Globus pallidus (tissue), 1 donor: ENCODE data around the gene DCLRE1B.
A peak's percentile ranks its signal among the peaks of the same experiment; 100 is the strongest.

ENCODE experiments used
- DNase-seq: peaks from one replicate; pipeline ENCODE4 v3.0.0-alpha.2; 2015; ENCODE audit warnings: low spot score

Gene DCLRE1B

DNA sequence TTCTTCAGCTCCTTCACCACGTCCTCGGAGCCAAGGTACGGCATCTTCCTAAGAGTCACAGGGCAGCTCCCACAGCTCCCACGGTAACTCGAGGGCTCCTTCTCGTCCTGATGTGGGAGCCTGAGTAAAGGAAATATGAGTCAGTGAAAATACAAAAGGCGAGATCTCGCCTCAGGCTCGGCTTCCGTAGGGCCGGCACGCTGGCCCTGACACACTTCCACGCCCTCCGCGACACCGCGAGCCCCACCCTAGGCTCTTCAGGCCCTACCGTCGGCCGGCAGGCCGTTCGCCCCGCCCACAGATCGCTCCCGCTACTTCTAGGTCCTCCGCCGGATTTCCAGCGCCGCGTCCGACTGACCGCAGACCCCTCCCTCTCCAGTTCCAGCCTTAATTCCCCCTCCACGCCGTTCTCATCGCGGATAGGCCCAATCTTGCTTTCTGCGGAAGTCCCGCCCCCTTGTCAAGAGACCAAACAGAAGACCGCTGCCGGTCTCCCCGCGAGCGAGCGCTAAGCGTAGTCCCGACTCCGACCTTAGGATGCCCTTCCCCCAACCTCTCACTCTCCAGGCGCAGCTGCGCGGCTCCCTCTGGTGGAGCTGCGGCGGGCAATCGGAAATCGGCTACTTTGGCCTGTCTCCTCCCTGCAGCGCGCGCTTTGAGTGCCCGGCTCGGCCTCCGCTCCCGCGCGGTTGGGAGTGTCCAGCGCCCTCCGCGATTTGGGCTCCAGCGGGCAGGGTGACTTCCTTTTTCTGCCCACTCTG, at the start of gene DCLRE1B, which contains the start of gene AP4B1:
TSS of gene DCLRE1B (plus strand) at position 653 of the 761 bp plus-strand sequence. CDS start 261 bp downstream, outside the sequence.
TSS of gene AP4B1 (minus strand) at position 126 of the 761 bp plus-strand sequence. CDS start at position 44, 82 bp downstream.
- peak; percentile 99 for DNase-seq

DNA sequence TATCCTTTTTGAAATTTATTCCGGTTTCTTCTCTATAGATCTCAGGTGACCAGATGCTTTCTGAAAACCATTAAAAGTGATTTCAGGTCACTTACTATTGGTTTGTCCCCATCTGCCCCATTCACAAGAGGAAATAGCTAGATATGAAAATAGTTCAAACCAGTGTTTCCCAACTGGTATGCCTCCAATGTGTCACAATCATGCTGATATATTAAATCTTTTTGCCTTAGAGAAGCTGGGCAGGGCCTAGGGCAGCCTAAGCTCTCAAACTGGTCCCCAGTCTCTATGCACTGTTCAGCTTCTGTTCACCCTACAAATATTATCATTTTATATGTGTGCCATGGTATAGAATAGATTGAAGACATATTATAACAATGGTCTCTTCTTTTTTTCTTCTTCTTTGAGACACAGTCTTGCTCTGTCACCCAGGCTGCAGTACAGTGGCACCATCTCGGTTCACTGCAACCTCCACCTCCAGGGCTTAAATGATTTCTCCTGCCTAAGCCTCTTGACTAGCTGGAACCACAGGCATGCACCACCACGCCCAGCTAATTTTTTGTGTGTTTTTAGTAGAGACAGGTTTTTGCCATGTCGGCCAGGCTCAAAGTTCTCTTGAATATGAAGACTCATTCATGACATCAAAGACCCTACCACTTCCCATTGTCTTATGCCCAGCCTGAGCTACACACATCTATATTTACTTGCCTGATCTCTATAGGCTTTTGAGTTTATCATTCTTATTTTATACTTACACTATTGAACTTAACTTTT, 49.3 kb upstream of the DCLRE1B start:
- DNase-seq = no peak

DNA sequence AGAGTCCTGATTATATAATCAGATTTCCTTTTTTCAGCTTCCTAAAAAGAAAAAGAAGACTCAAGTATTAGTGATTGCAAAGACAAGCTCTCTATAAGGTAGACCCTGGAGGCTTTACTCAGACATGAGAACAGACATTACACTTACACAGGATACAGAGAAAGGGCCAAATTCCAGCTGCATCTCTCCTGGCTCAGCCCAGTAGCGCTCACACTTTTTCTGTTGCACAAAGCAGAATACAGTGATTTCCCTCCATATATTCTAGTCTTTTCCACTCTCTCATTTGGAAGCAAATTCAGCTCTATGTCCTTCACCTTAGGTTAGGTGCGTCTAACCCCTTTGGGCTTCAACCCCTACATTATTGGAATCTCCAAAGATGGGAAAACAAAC, 48.7 kb upstream of the DCLRE1B start:
- DNase-seq = no peak

DNA sequence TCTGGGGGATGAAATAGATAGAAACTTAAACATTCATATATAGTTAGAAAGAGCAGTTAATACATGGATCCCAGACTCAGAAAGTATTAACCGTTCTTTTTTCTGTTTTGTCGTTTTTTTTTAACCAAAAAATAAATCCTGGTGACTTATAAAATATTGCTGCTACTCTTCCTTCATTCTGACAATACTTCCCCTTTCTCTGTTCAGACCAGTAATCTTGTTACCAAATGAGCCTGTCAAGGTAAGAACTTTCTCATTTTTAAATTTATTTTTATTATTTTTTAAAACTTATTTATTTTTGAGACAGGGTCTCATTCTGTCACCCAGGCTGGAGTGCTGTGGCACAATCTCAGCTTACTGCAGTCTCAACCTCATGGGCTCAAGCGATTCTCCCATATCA, 47.4 kb upstream of the DCLRE1B start:
- DNase-seq = no peak

DNA sequence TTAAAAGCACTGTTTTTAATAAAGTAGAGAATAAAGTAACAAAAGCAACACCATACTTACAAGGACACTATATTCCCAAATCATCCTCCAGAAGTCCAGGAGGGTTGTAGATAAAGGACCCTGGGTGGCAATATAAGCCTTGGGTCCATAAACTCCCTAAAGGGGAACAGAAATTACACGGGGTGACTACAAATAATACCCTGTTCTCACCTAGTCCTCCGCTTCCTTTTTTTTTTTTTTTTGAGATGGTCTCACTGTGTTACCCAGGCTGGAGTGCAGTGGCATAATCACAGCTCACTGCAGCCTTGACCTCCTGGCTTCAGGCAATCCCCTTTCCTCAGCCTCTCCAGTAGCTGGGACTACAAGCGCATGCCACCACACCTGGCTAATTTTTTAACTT, 46.7 kb upstream of the DCLRE1B start:
- DNase-seq = no peak

DNA sequence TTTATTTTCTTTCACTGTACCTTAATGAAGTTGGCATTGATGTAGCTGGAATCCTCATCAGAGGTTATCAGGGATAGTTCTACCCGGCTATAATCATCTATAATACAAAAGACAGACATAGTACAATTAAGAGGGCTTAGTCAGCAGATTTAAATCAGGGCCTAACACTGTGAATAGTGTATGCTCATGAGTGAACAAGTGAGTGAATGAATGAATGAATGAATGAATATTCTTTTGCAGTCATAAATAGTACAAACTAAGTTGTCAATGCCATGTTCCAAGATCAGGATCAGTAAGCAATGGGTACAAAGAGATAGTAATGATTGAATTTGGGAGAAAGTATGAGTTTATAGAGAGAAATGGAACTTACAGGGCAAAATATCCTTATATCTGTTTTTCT, 46.1 kb upstream of the DCLRE1B start:
- DNase-seq = no peak

DNA sequence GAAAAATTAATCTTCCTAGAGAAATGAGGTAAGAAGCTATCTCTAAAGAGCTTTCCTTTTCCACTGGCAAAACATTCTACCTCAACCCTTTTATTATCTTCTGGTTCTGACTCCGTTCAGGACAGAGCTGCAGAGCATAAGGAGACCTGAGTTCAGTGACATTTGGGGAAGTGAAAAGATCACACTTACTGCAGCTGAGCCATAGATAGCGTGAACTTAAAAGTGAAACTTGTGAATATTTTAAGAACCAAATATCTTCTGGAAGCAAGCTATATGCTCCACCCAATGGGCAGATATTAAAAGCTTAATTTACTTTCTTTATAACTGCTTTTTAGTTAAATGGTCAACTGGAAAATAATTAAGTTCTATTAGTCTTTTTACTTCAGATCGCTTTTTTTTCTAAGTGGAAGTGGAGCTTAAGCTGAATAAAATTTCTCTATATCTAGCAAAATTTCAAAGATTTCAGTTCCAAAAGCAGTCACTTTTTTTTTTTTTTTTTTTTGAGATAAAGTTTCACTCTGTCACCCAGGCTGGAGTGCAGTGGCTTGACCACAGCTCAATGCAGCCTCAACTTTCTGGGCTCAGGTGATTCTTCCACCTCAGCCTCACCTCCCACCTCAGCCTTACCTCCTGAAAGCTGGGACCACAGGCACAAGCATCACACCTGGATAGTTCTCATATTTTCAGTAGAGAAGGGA, 45.5 kb upstream of the DCLRE1B start:
- DNase-seq = peak; percentile 29

DNA sequence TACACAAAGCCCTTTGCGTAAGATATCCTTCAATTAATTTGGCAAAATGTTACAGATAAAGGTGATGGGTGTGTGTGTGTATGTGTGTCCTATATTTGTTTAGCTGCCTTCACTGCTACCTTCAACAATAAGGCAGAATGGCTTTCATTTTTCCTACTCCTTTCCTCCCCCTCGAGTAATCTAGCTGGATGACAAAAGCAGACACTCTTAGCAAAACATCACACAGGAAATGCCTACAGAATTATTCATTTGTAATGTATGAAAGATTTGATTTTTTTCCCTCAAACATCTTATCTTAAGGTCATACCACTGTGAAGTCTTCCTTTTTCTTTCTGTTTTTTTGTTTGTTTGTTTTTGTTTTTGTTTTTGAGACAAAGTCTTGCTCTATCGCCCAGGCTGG, 44.2 kb upstream of the DCLRE1B start:
- DNase-seq = no peak

DNA sequence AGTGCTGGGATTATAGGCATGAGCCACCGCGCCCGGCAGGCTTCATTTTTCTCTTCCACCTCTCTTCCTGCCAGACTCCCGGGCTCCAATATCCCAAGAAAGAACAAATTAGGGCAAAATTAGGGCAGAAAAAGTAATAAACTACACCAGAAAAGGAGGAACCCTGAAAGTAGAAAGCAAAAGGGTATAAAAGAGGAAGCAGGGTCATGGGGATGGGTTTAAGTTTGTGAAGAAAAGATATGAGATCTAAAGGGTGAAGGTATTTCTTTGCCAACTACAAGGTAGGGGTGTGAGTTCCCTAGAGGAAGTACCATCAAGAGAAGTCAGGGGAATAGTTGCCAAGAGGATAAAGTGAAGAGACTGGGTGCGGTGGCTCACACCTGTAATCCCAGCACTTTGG, 43.5 kb upstream of the DCLRE1B start:
- no peak for DNase-seq

DNA sequence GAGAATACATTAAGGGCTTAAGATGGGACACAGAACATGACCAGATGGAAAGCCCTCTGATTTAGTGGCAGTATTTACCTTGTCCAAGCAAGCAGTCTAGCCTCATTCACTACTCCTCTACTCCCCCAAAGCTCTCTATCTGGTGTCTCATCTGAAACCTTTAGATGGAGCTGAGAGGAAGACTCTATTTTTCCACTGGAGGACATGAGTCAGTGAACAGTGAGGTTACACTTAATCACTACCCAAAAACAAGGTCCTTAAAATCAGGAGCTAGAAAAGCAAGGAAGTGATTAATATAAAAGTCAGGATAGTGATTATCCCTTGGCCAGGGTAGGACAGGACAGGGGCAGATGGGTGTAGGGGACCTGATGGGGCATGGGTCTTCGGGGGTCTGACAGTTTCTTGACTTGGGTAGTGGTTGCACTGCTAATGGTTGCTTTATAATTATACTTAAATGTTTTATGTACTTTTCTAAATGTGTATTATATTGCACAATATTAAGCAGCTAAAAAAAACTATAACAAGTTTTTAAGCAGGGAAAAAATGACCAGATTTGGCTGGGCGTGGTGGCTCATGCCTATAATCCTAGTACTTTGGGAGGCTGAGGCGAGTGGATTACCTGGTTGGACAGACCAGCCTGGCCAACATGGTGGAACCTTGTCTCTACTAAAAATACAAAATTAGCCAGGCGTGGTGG, 36.6 kb upstream of the DCLRE1B start:
- no peak for DNase-seq

DNA sequence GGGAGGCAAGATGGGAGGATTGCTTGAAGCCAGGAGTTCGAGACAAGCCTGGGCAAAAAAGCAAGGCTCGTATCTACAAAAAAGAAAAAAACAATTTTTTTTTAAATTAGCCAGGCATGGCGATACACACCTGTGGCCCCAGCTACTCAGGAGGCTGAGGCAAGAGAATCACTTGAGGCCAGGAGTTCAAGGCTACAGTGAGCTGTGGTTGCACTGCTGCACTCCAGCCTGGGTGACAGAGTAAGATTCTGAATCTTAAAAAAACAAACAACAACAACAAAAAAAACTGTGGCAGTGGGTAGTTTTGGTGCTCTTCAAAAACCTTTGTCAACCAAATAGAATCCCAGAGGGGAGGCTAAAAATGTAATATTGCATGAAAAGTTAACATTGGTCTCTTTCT, 34.3 kb upstream of the DCLRE1B start:
- DNase-seq = no peak

DNA sequence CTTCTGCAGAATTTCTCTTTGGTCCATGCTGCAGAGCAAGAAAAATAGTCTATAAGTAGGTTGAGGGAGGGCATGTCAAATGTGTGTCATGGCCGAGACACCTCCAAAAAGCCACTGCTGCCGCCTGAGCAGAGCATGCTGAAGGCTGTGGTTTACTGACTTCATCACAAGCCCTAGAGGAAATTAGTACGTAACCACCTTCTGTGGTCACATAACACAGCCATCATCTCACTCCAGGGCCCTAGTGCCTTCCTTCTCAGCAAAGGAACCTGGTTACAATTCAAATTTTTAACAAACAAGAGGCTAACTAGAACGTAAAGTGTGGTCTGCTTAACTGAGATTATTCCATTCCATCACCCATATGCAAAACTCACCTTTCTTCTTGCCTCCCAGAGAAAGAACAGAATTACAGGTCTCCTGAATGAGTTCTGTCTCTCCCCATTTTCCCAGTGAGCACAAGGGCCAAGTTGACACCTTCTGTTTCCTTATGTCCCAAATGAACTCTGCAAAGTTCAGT, 33.5 kb upstream of the DCLRE1B start, which contains the start of gene PTPN22:
TSS of gene PTPN22 (minus strand) at position 116 of the 517 bp plus-strand sequence.
- peak; percentile 45 for DNase-seq

DNA sequence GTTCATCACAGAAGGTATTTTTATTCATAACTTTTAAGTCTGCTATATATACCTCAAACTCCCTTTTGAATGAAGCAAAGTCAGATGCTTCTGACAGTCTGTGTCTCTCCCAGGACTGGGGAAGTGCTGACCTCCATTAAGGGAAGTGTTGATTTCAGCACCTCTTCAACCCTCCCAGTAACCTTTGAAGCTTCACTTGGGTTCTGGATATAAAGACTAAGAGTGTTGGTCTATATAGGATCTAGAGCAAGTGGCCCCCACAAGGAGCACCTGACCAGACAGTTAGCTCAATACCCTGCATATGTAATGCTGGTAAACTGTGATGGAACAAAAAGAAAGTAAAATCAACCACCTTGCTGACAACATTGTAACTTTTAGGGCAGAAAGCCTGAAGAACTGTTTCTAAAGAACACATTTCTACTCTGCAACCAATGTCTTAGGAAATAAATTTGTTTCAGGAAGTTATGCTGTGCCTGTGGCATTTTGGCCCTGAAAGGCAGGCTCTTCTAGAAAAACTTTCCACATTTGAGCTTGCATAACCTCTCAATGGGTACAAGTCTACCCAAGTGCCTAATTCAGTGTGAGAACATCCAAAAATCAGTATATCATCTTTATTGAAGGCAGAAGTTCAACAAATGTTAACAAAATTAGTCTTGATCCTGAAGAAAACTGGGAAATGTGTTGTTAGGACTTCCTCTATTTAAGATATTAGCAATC, 32.7 kb upstream of the DCLRE1B start:
- DNase-seq = no peak

DNA sequence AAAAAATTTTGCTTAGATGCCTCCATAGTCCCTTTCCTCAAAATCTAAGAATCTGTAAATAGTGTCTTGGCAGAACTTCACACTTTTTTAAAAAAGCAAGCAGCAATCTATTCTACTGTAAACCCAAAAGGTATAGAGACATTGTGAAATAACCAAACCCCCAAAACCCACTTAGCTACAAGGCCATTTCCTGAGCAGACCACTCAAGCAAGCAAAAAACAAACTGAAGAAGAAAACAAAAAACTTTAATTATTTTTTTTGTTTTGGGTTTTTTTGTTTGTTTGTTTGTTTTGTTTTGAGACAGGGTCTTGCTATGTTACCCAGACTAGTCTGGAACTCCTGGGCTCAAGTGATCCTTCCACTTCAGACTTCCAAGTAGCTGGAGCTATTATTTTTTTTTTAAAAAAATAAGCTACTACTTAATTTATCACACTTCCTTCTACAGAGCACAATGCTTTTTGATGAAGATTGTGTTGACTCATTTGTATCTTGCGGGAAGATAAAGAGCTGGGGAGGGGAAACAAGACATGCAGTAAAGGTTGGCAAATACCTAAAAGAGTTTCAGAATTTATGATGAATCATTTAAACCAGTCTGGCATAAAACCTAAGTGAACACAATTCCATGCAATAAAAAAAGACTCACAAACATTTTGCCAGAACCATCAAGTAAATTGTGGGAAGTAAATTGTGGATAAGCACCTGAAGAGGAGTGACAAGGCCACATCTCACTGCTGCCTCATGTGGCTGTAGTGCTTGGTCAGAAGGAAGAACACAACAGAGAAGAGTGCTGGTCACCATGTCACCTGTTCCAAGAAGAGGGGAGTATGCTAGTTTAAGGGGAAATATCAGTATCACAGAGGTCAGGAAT, 30.9 kb upstream of the DCLRE1B start:
- no peak for DNase-seq

DNA sequence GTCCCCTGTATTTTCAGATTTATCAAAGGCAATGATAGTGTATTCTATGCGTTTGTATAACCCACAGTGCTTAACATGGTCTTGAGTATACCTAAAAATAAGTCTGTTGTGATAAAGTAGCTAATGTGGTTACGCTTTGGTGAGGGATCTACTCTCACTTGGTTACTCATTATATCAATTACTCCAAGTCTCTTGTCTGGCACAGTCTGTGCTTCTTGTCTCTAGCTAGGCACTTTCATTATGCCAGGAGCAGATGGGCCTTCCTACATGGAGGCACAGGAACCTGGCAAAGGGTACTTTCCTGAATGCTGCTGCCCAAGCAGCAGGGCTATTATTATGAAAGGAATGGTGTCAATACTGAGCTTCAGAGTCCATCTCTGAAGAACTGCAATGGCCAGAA, 29.4 kb upstream of the DCLRE1B start:
- DNase-seq = no peak

DNA sequence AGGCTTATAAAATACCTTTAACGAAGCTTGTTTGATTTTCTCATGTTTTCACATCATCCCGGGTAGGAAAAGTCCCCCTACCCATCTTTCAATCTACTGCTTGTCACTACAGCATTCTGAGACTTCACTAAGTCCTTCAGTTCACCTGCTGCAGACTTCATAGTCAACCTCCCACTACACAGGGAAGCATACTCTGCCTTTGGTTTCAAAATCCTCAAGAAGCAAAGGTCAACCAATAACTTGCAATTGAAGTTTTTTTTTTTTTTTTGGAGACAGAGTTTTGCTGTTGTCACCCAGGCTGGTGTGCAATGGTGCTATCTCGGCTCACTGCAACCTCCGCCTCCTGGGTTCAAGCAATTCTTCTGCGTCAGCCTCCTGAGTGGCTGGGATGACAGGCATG, 28.9 kb upstream of the DCLRE1B start:
- no peak for DNase-seq

DNA sequence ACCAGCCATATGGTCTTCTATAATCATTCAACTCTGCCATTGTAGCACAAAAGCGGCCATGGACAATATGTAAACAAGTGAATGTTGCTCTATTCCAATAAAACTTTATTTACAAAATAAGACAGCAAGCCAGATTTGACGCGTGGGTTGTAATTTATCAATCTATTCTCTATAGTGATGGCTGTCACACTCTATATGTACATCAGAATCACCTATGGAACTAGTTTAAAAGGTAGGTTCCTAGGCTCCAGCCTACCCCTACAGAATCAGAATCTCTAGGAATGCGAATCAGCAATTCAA, 25.4 kb upstream of the DCLRE1B start:
- no peak for DNase-seq

DNA sequence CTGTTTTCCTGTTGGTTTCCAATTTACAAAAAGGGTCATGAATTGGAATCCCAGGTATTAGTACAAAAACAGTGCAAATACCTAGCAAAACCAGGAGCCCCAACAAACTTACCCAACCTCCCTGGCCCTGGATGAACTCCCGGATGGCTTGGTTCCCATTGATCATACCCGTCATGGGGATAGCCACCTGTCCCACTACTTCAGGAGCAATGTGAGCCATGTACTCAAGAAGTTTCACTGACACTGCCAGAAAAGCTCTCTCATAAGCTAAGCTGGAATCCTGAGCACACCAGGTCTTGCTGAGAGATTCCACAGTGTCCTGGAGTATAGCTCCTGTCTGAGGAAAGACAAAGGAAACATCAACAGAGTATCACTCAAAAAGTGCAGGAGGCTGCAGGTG, 23.5 kb upstream of the DCLRE1B start:
- DNase-seq = no peak

DNA sequence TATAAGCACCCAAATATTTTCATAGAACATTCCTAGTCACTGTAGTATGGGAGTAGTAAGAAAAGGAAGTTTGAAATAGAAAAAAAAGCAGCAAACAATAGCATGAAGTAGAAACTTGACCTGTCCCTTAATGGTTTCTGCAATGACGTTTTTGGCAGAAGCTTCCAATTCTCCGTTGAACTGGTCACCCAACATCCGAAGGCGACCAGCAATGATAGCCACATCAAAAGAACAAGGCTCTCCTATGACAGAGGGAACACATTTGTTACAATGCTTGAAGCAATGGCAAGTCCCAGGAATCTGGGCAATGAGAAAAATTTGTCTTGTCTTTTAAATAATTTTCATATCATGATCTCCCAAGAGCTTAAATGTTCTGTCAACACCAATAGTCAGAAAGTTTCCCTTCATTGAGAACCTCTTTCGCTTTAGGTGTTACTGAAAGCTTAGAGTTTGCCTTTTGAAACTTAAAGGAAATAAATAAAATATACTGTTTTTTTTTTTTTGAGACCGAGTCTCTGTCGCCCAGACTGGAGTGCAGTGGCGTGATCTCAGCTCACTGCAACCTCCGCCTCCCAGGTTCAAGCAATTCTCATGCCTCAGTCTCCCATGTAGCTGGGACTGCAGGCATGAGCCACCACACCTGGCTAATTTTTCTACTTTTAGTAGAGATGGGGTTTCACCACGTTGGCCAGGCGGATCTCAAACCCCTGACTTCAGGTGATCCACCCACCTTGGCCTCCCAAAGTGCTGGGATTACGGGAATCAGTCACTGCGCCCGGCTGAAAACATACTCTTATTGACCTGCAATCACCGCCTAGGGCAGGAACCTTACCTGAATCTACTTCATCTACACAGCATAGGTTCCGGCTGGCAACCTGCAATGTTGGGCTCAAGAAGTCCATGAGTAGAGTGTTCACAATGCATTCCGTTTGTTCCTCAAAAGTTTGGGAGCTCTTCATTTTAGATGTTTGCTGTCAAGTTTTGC, 18.4 kb upstream of the DCLRE1B start:
- no peak for DNase-seq
